Measurements from ENCODE around the gene RAPGEF5.

RAPGEF5 gene

DNA sequence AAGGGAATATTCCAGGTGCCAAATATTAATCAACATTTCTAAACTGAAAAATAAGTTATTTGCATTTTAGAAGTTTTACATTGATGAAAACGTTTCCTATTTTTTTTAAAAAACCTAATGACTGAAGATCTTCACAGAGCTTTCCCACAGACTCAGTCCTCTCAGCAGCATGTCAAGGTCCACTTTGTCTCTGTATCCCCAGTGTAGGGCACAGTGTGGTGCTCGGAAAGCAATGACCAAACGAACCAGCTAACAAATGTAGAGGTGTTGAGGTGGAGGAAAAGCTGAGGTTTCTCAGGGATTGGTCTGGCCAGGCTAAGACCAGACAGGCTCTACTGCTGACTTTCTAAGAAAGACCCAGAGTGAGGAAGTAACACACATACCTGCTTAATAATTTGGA is 209.1 kb downstream of the RAPGEF5 start:
- peaks cover 11% of the 10 kb centered on the region for H3K36me3 Mint-ChIP-seq (ENCODE audit: low read depth)
- H3K4me1 Mint-ChIP-seq: peaks cover 14% of the 10 kb centered on the region
- H3K27ac Mint-ChIP-seq: no peak overlapping the region
- no peaks in the 10 kb centered on the region for H3K9me3 Mint-ChIP-seq
- TF ChIP-seq, protein P1, sequence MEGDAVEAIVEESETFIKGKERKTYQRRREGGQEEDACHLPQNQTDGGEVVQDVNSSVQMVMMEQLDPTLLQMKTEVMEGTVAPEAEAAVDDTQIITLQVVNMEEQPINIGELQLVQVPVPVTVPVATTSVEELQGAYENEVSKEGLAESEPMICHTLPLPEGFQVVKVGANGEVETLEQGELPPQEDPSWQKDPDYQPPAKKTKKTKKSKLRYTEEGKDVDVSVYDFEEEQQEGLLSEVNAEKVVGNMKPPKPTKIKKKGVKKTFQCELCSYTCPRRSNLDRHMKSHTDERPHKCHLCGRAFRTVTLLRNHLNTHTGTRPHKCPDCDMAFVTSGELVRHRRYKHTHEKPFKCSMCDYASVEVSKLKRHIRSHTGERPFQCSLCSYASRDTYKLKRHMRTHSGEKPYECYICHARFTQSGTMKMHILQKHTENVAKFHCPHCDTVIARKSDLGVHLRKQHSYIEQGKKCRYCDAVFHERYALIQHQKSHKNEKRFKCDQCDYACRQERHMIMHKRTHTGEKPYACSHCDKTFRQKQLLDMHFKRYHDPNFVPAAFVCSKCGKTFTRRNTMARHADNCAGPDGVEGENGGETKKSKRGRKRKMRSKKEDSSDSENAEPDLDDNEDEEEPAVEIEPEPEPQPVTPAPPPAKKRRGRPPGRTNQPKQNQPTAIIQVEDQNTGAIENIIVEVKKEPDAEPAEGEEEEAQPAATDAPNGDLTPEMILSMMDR (IDR thresholded peaks at IDR 0.05; ENCODE audit: unreplicated experiment in 3 of 3): no peak
- peaks cover 4% of the 10 kb centered on the region for H3K27me3 Mint-ChIP-seq (ENCODE audit: low read depth)
- no peak overlapping the region for H3K4me3 Mint-ChIP-seq

DNA sequence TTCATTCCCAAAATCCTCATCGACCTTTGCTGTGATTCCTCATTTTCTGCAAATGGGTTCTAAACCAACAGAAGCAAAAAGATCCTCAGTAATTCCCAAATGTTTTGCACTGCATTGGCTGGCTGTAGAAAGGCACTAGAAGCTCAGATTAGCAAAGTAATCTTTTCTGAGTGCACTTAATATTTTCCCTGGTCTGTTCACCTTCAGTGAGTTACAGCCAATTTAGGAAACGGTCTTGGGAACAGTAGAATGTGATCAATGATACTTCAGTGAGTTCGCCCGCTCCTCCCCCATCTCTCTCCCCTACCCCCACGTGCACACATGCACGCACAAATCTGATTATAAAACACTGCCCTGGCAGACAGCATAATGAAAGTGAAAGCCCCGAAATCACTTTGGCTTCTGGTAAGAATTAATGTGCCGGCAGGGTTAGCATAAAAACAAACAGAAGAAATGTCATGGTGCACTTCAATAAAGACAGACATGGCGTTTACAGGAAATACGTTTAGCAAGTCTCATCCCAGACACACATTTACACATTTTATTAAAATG is 209.9 kb downstream of the RAPGEF5 start:
- Mint-ChIP-seq H3K27me3 (ENCODE audit: low read depth) (peaks cover 4% of the 10 kb centered on the region), H3K36me3 (ENCODE audit: low read depth) (peaks cover 11% of the 10 kb centered on the region), H3K4me3 (peak overlapping the region; percentile 14 to 71 (median 36)), H3K4me1 (peaks cover 14% of the 10 kb centered on the region), H3K27ac (peak overlapping the region; percentile 5 to 37 (median 17)), H3K9me3 (no peaks in the 10 kb centered on the region)
- TF ChIP-seq, protein P1 (IDR thresholded peaks at IDR 0.05; ENCODE audit: unreplicated experiment in 3 of 3): no peak

DNA sequence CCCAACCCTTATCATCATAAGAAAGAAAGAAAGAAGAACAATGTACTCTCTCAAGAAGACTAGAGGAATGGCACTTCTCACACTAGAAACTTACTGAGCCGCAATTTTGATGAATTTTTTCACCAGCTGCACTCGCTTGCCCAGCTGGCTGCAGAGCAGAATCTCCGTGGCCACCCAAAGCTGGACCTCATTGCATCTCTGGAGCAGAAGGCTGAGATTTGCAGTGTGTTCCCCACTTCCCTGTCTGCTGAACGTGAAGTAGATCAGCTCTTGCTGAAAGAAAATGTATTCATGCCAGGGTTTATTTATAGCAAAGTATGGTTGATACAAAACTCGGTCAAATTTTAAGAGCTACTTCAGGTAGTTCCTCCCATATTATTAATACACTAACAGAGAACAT is 212.0 kb downstream of the RAPGEF5 start:
- H3K27me3 Mint-ChIP-seq (ENCODE audit: low read depth): peaks cover 4% of the 10 kb centered on the region
- no peak overlapping the region for H3K27ac Mint-ChIP-seq
- TF ChIP-seq, protein P1 (IDR thresholded peaks at IDR 0.05; ENCODE audit: unreplicated experiment in 3 of 3): no peak
- no peaks in the 10 kb centered on the region for H3K9me3 Mint-ChIP-seq
- peaks cover 15% of the 10 kb centered on the region for H3K36me3 Mint-ChIP-seq (ENCODE audit: low read depth)
- H3K4me3 Mint-ChIP-seq: no peak overlapping the region
- H3K4me1 Mint-ChIP-seq: peaks cover 20% of the 10 kb centered on the region

DNA sequence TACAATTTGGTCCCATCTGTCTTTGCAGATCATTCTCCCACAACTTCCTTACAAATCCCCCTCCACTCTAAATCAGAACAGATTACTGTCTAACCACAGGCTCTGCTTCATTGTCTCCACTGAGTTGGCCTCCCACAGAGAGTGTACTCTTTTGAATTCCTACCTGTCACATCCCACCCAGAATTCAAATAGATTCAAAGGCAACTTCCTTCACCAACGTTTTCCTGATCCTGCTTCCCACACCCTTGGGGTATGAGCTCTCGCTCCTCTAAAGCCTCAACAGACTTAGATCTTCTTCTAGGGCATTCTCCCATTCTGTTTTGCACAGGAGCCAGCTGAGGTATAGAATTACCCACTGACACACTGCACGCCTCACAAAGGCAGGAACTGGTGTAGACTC is 213.5 kb downstream of the RAPGEF5 start:
- peaks cover 4% of the 10 kb centered on the region for H3K27me3 Mint-ChIP-seq (ENCODE audit: low read depth)
- TF ChIP-seq, protein P1 (IDR thresholded peaks at IDR 0.05; ENCODE audit: unreplicated experiment in 3 of 3): no peak
- H3K36me3 Mint-ChIP-seq (ENCODE audit: low read depth): peaks cover 17% of the 10 kb centered on the region

DNA sequence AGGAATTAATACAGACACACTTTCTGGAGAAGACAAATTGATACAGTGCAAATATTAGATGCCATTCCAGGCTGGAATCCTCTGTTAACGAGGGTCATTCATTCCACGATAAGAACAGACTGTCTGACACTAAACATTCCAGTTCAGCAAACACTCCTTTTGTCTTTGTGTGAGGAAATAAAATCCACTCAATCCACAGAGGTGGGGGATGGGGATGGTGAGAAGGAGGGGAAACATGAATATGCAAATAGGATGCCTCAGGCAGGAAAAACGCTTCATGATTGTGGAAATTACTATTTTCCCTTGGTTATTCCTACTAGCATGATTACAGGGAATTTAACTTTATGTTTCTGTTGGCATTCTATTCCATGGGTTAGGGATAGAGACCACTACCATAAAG is 214.4 kb downstream of the RAPGEF5 start:
- peaks cover 4% of the 10 kb centered on the region for H3K9me3 Mint-ChIP-seq
- H3K4me1 Mint-ChIP-seq: peaks cover 20% of the 10 kb centered on the region
- peaks cover 19% of the 10 kb centered on the region for H3K36me3 Mint-ChIP-seq (ENCODE audit: low read depth)
- TF ChIP-seq, protein P1 (IDR thresholded peaks at IDR 0.05; ENCODE audit: unreplicated experiment in 3 of 3): no peak
- peaks cover 4% of the 10 kb centered on the region for H3K27me3 Mint-ChIP-seq (ENCODE audit: low read depth)
- no peak overlapping the region for H3K4me3 Mint-ChIP-seq
- no peak overlapping the region for H3K27ac Mint-ChIP-seq

More for the DNA sequence above, 213.5 kb downstream of the RAPGEF5 start:
- no peak overlapping the region for H3K27ac Mint-ChIP-seq
- H3K4me1 Mint-ChIP-seq: peaks cover 20% of the 10 kb centered on the region
- H3K4me3 Mint-ChIP-seq: no peak overlapping the region
- no peaks in the 10 kb centered on the region for H3K9me3 Mint-ChIP-seq

DNA sequence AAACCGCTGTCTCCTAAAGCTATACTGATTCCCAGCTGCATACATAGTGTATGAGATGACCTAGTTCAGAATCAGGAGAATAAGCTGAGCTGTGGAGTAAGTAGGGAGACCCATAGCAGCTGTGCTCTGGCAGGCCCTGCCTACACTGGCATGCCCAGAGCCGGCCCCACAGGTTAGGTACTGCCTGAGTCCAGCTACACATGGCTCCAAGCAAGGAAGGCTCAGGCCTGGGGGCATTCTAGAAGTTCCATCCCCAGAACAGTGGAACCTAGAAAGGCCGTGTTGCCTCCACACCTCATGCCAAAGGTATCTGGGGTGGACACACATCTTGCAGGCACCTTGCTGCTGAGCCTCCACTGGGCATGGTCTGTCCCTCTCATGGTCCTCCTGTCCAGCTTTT is 215.6 kb downstream of the RAPGEF5 start:
- Mint-ChIP-seq H3K27ac (no peak overlapping the region), H3K36me3 (ENCODE audit: low read depth) (peaks cover 25% of the 10 kb centered on the region), H3K9me3 (peaks cover 4% of the 10 kb centered on the region), H3K27me3 (ENCODE audit: low read depth) (peaks cover 4% of the 10 kb centered on the region), H3K4me1 (peaks cover 12% of the 10 kb centered on the region), H3K4me3 (no peak overlapping the region)
- TF ChIP-seq, protein P1 (IDR thresholded peaks at IDR 0.05; ENCODE audit: unreplicated experiment in 3 of 3): no peak
